ENCODE data around the gene GRAMD4. TPM values are rescaled to one million over a fixed set of nuclear protein-coding genes. Genes with fewer than 3 reads are reported as not detected.
A peak's percentile ranks its signal among the peaks of the same experiment; 100 is the strongest.

Gene GRAMD4
- total RNA-seq, 1 donor from 2014 or later: 85.7 TPM

- no peak for DNase-seq
- H3K9me3 Mint-ChIP-seq (ENCODE audit: unreplicated experiment): peaks cover 14% of the 10 kb centered on the region
- H3K27ac Mint-ChIP-seq (ENCODE audit: unreplicated experiment): peak overlapping the region; percentile 91
- H3K4me1 Mint-ChIP-seq (ENCODE audit: low read depth, unreplicated experiment): peaks cover 42% of the 10 kb centered on the region
- peaks cover 13% of the 10 kb centered on the region for H3K27me3 Mint-ChIP-seq (ENCODE audit: unreplicated experiment)
- H3K4me3 Mint-ChIP-seq (ENCODE audit: unreplicated experiment): peak overlapping the region; percentile 52
- no peak for TF ChIP-seq CTCF (IDR thresholded peaks at IDR 0.05; ENCODE audit: partially characterized antibody, unreplicated experiment)
- no peaks in the 10 kb centered on the region for H3K36me3 Mint-ChIP-seq (ENCODE audit: unreplicated experiment)
Measured at GRCh38 chr22:46726986-46727317, 106.8 kb downstream of the GRAMD4 start.

- Mint-ChIP-seq H3K4me1 (ENCODE audit: low read depth, unreplicated experiment) (peaks cover 46% of the 10 kb centered on the region), H3K9me3 (ENCODE audit: unreplicated experiment) (peaks cover 14% of the 10 kb centered on the region), H3K27ac (ENCODE audit: unreplicated experiment) (no peak overlapping the region), H3K36me3 (ENCODE audit: unreplicated experiment) (no peaks in the 10 kb centered on the region), H3K4me3 (ENCODE audit: unreplicated experiment) (no peak overlapping the region), H3K27me3 (ENCODE audit: unreplicated experiment) (peaks cover 13% of the 10 kb centered on the region)
- no peak for TF ChIP-seq CTCF (IDR thresholded peaks at IDR 0.05; ENCODE audit: partially characterized antibody, unreplicated experiment)
- DNase-seq: no peak
Measured at GRCh38 chr22:46727813-46728364, 107.7 kb downstream of the GRAMD4 start.

- no peak for TF ChIP-seq CTCF (IDR thresholded peaks at IDR 0.05; ENCODE audit: partially characterized antibody, unreplicated experiment)
- Mint-ChIP-seq H3K27me3 (ENCODE audit: unreplicated experiment) (peaks cover 13% of the 10 kb centered on the region), H3K36me3 (ENCODE audit: unreplicated experiment) (no peaks in the 10 kb centered on the region), H3K4me1 (ENCODE audit: low read depth, unreplicated experiment) (peaks cover 46% of the 10 kb centered on the region), H3K4me3 (ENCODE audit: unreplicated experiment) (no peak overlapping the region), H3K9me3 (ENCODE audit: unreplicated experiment) (peaks cover 14% of the 10 kb centered on the region), H3K27ac (ENCODE audit: unreplicated experiment) (no peak overlapping the region)
- DNase-seq: no peak
Measured at GRCh38 chr22:46728470-46728869, 108.3 kb downstream of the GRAMD4 start.

Other genes starting within 250 kb of the GRAMD4 start
- 0.27 TPM for gene CELSR1, start 82.8 kb upstream of the GRAMD4 start, total RNA-seq (ENCODE audit: unreplicated experiment)
- gene CERK, start 117.9 kb downstream of the GRAMD4 start, total RNA-seq (ENCODE audit: unreplicated experiment): 145 TPM
- 23.0 TPM for gene TBC1D22A, start 142.3 kb downstream of the GRAMD4 start, total RNA-seq (ENCODE audit: unreplicated experiment)

All from glutamatergic neuron (in vitro differentiated cells).